GM20431 (cell line): ENCODE data around the gene RAB3C.

Experiments used
- in situ Hi-C: fragments of 300-500 bp; cut with MseI, MboI; formaldehyde crosslinking; loops from one replicate; pipeline ENCODE4 v1.15.0; 2020; ENCODE audit warnings: low sequenced_read_pairs; ENCODE audit not compliant: unreplicated experiment

Gene RAB3C

GRCh38 chr5:58893551-58893950 lies 310.7 kb downstream of the RAB3C start:
- in situ Hi-C loops, result loop anchor here (25.0 kb wide), 2 partner anchors 119 to 469 kb away; no protein-coding TSS in a partner anchor

GRCh38 chr5:58898006-58898405 lies 315.1 kb downstream of the RAB3C start:
- in situ Hi-C loops, result loop anchor here (25.0 kb wide), 2 partner anchors 114 to 464 kb away; no protein-coding TSS in a partner anchor

GRCh38 chr5:58898538-58898937 lies 315.7 kb downstream of the RAB3C start:
- in situ Hi-C loops, result loop anchor here (25.0 kb wide), 2 partner anchors 114 to 464 kb away; no protein-coding TSS in a partner anchor

- in situ Hi-C loops, result no loop called here
Measured at GRCh38 chr5:58901271-58901670, 318.4 kb downstream of the RAB3C start.

- in situ Hi-C loops, result no loop called here
Measured at GRCh38 chr5:58902305-58902704, 319.4 kb downstream of the RAB3C start.

- in situ Hi-C loops, result no loop called here
Measured at GRCh38 chr5:58902765-58903164, 319.9 kb downstream of the RAB3C start.

GRCh38 chr5:58904737-58905136 lies 321.9 kb downstream of the RAB3C start:
- in situ Hi-C loops, result no loop called here

- in situ Hi-C loops, result no loop called here
Measured at GRCh38 chr5:58905944-58906343, 323.1 kb downstream of the RAB3C start.
